Measurements from ENCODE around the gene SPATA32. TPM values are rescaled to one million over a fixed set of nuclear protein-coding genes. Genes with fewer than 3 reads are reported as not detected.
"Not testable (repeated sequence)": the region's sequence is repeated elsewhere in the genome, so short reads cannot be mapped to it uniquely, and the experiment has no call there.

SPATA32 gene
- total RNA-seq, 1 donor from 2014 or later, result not detected

GRCh38 chr17:45271603-45272002 lies 9.7 kb upstream of the SPATA32 start:
- DNase-seq (ENCODE audit: low spot score), result no peak

- no peak for DNase-seq (ENCODE audit: low spot score)
Measured at GRCh38 chr17:45270828-45271418, 9.0 kb upstream of the SPATA32 start.

GRCh38 chr17:45269912-45270311 lies 8.0 kb upstream of the SPATA32 start:
- no peak for DNase-seq (ENCODE audit: low spot score)

GRCh38 chr17:45267436-45268055 lies 5.7 kb upstream of the SPATA32 start:
- DNase-seq (ENCODE audit: low spot score), result no peak

GRCh38 chr17:45266372-45266926 lies 4.6 kb upstream of the SPATA32 start:
- DNase-seq (ENCODE audit: low spot score), result no peak

- DNase-seq (ENCODE audit: low spot score), result no peak
Measured at GRCh38 chr17:45265821-45266220, 3.9 kb upstream of the SPATA32 start.

- DNase-seq (ENCODE audit: low spot score), result no peak
Measured at GRCh38 chr17:45264988-45265387, 3.1 kb upstream of the SPATA32 start.

- no peak for DNase-seq (ENCODE audit: low spot score)
Measured at GRCh38 chr17:45264430-45264829, 2.5 kb upstream of the SPATA32 start.

GRCh38 chr17:45263477-45263860 lies 1.6 kb upstream of the SPATA32 start:
- no peak for DNase-seq (ENCODE audit: low spot score)

GRCh38 chr17:45262516-45263476 lies 902 bp upstream of the SPATA32 start:
- DNase-seq (ENCODE audit: low spot score), result no peak

- DNase-seq (ENCODE audit: low spot score), result no peak
Measured at GRCh38 chr17:45260204-45260783, 1.6 kb downstream of the SPATA32 start.

- no peak for DNase-seq (ENCODE audit: low spot score)
Measured at GRCh38 chr17:45258981-45259380, 2.9 kb downstream of the SPATA32 start.

GRCh38 chr17:45257115-45257514 lies 4.8 kb downstream of the SPATA32 start:
- DNase-seq (ENCODE audit: low spot score), result no peak

GRCh38 chr17:45256114-45256966 lies 5.6 kb downstream of the SPATA32 start:
- DNase-seq (ENCODE audit: low spot score), result no peak

- no peak for DNase-seq (ENCODE audit: low spot score)
Measured at GRCh38 chr17:45255358-45255757, 6.5 kb downstream of the SPATA32 start.

GRCh38 chr17:45253879-45254278 lies 8.0 kb downstream of the SPATA32 start:
- no peak for DNase-seq (ENCODE audit: low spot score)

GRCh38 chr17:45253237-45253636 lies 8.7 kb downstream of the SPATA32 start:
- DNase-seq (ENCODE audit: low spot score), result not testable (repeated sequence)

GRCh38 chr17:45251931-45252330 lies 10.0 kb downstream of the SPATA32 start:
- no peak for DNase-seq (ENCODE audit: low spot score)

- DNase-seq (ENCODE audit: low spot score), result peak; percentile 69
Measured at GRCh38 chr17:45248132-45248957, 13.5 kb downstream of the SPATA32 start.
